ENCODE data around the gene TMEM129.
"Not testable (repeated sequence)": the region's sequence is repeated elsewhere in the genome, so short reads cannot be mapped to it uniquely, and the experiment has no call there.

TMEM129 gene

GRCh38 chr4:1701671-1702070 is 19.5 kb downstream of the TMEM129 start:
- DNase-seq (ENCODE audit: low read depth in 1 of 2, low spot score in 1 of 2), result not testable (repeated sequence)

GRCh38 chr4:1695913-1696312 is 25.2 kb downstream of the TMEM129 start:
- no peak for DNase-seq (ENCODE audit: low read depth in 1 of 2, low spot score in 1 of 2)

- DNase-seq (ENCODE audit: low read depth in 1 of 2, low spot score in 1 of 2), result peak; percentile 59 to 66
These were observed 27.8 kb downstream of the TMEM129 start for GRCh38 chr4:1693131-1693896.

- no peak for DNase-seq (ENCODE audit: low read depth in 1 of 2, low spot score in 1 of 2)
These were observed 29.3 kb downstream of the TMEM129 start for GRCh38 chr4:1691737-1692373.

- DNase-seq (ENCODE audit: low read depth in 1 of 2, low spot score in 1 of 2), result no peak
These were observed 30.4 kb downstream of the TMEM129 start for GRCh38 chr4:1690698-1691097.

- no peak for DNase-seq (ENCODE audit: low read depth in 1 of 2, low spot score in 1 of 2)
These were observed 34.6 kb downstream of the TMEM129 start for GRCh38 chr4:1686440-1687036.

GRCh38 chr4:1685235-1686150 is 35.6 kb downstream of the TMEM129 start:
- DNase-seq (ENCODE audit: low read depth in 1 of 2, low spot score in 1 of 2), result no peak

GRCh38 chr4:1684506-1685234 is 36.5 kb downstream of the TMEM129 start:
- peak in 1 of 2 donors; percentile 88 for DNase-seq (ENCODE audit: low read depth in 1 of 2, low spot score in 1 of 2)

GRCh38 chr4:1683736-1684505 is 37.2 kb downstream of the TMEM129 start, which contains the start of gene FAM53A:
Gene FAM53A (minus strand): TSS chr4:1684313. CDS start chr4:1668741, 15,572 bp downstream.
- peak; percentile 23 to 92 for DNase-seq (ENCODE audit: low read depth in 1 of 2, low spot score in 1 of 2)

GRCh38 chr4:1683261-1683735 is 37.8 kb downstream of the TMEM129 start:
- DNase-seq (ENCODE audit: low read depth in 1 of 2, low spot score in 1 of 2), result no peak

- DNase-seq (ENCODE audit: low read depth in 1 of 2, low spot score in 1 of 2), result no peak
These were observed 38.3 kb downstream of the TMEM129 start for GRCh38 chr4:1682860-1683259.

GRCh38 chr4:1678244-1678643 is 42.9 kb downstream of the TMEM129 start:
- no peak for DNase-seq (ENCODE audit: low read depth in 1 of 2, low spot score in 1 of 2)

- no peak for DNase-seq (ENCODE audit: low read depth in 1 of 2, low spot score in 1 of 2)
These were observed 44.3 kb downstream of the TMEM129 start for GRCh38 chr4:1676605-1677525.

GRCh38 chr4:1675802-1676137 is 45.4 kb downstream of the TMEM129 start:
- DNase-seq (ENCODE audit: low read depth in 1 of 2, low spot score in 1 of 2), result no peak

GRCh38 chr4:1675136-1675801 is 45.9 kb downstream of the TMEM129 start:
- no peak for DNase-seq (ENCODE audit: low read depth in 1 of 2, low spot score in 1 of 2)

- no peak for DNase-seq (ENCODE audit: low read depth in 1 of 2, low spot score in 1 of 2)
These were observed 46.4 kb downstream of the TMEM129 start for GRCh38 chr4:1674682-1675081.

GRCh38 chr4:1673671-1674070 is 47.5 kb downstream of the TMEM129 start:
- no peak for DNase-seq (ENCODE audit: low read depth in 1 of 2, low spot score in 1 of 2)

- DNase-seq (ENCODE audit: low read depth in 1 of 2, low spot score in 1 of 2), result not testable (repeated sequence)
These were observed 50.1 kb downstream of the TMEM129 start for GRCh38 chr4:1671011-1671410.

Data from activated T-helper 1 cell treated with anti-CD3 and anti-CD28 coated beads, Interleukin-2, amount 50 U/mL, for 16 hours (primary cell).